ENCODE data around the gene NHS.
"Not testable (repeated sequence)": the region's sequence is repeated elsewhere in the genome, so short reads cannot be mapped to it uniquely, and the experiment has no call there.

NHS gene

DNA sequence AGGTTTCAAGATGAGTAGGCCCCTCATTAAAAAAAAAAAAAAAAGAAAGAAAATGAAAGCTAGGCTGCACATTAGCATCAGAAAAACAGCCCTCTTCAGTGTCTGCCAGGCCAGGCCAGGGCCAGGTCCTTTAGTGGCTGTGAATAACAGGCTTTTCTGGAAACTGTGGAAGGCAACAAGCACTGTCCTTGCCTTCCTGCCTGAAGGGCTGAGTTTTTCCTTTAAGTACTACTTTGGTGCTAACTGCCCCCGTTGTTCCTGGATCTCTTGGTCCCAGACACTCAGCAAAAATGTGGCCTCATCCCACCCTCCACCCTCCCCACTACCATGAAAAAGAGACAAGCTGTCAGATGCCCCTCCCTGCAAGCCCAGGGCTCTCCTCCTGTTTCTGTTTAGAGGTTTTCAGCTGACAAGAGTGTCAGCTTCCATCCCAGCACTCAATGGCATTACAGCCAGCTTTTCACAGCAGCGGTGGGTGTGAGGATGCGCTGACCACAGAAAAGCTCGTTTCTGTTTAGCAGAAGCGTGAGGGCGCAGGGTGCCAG is 174.2 kb downstream of the NHS start:
- no peak for DNase-seq (ENCODE audit: low spot score)

GRCh38 chrX:17550011-17550410 is 175.0 kb downstream of the NHS start:
- DNase-seq (ENCODE audit: low spot score) = no peak

DNA sequence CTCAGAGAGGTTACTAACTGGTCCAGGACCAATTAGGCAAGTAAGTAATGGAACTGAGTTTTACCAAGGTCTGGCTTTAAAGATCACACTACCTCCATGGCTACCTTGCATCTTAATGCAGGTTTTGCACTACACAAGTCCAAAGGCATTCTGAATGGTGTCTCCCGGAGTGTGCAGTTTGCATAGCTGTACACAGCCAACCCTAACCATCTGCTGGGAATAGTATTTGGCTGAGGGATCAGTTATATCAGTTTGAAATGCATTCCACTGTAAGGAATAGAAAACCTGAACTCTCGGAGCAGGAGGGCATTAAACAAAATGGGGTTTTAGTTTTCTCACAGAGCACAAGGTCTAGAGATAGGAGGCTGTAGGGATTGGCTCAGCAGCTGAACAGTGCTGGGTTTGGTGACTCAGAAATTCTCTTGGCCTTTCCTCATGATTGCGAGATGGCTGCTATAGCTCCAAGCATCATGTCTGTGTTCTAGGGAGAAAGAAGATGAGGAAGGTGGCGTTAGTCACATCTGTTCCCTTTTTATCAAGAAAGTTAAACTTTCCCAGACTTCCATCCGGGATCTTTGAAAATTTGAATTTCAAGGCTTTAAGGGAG is 177.1 kb downstream of the NHS start:
- no peak for DNase-seq (ENCODE audit: low spot score)

GRCh38 chrX:17553469-17553868 is 178.5 kb downstream of the NHS start:
- DNase-seq (ENCODE audit: low spot score) = peak; percentile 24

GRCh38 chrX:17553961-17554482 is 179.0 kb downstream of the NHS start:
- no peak for DNase-seq (ENCODE audit: low spot score)

DNA sequence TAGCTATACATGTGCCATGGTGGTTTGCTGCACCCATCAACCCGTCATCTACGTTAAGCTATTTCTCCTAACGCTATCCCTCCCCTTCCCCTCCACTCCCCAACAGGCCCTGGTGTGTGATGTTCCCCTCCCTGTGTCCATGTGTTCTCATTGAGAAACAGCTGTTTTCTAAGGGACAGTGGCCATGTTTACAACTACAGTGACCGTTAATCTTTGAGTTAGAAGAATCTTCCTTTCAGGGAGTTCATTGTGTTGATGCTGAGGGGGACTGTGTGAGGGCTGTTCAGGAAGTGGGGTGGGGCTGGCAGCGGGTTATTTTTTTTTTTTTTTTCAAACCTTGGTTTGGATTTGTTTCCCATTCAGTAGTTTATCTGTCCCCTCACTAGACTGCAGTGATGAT is 179.9 kb downstream of the NHS start:
- no peak for DNase-seq (ENCODE audit: low spot score)

GRCh38 chrX:17555846-17556245 is 180.8 kb downstream of the NHS start:
- no peak for DNase-seq (ENCODE audit: low spot score)

DNA sequence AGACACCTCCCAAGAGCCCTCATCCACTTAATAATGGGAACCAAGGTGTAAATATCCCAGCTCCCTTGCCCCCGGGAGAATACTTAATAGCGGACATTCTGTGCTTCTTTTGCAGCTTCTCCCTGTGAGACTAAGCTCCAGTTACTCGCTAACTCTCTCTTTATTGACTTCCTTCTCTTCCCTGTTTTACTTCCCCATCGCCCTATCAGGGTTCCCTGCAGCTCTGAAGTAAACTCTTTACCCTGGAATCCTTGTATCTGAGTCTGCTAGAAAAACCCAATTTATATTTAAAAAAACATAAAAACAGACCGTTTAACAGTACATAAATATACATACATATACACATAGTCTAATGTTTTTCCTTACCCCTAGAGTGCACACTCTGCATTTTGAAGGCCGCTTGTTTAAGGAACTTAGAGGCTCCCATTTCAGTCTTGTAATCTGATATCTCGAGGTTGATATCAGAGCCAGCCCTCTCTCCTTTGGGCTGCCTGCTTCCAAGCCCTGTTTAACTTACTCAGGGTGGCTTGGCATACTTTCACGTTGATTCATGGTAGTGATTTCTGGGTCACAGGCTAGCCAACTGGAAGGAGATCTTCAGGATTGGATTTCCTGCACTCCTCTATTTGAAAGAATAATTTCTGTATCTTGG is 184.9 kb downstream of the NHS start:
- DNase-seq (ENCODE audit: low spot score) = peak; percentile 34

DNA sequence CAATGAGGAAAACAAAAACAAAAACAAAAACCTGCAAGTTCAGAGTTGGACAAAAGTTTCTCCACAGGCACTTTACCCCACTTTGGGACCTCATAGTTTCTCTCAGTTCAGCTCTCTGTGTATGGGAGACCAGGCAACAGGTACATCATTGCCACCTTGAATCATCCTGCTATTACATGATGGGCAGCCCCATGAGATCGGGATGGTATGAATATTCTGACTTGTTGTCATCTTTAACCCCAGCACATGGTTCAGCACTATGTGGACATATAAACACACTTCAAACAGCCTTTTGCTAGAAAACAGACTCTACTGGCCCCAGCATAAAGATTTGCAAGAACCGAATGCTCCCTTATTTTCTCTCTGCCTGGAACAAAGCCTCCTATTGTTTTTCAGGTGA is 185.4 kb downstream of the NHS start:
- no peak for DNase-seq (ENCODE audit: low spot score)

DNA sequence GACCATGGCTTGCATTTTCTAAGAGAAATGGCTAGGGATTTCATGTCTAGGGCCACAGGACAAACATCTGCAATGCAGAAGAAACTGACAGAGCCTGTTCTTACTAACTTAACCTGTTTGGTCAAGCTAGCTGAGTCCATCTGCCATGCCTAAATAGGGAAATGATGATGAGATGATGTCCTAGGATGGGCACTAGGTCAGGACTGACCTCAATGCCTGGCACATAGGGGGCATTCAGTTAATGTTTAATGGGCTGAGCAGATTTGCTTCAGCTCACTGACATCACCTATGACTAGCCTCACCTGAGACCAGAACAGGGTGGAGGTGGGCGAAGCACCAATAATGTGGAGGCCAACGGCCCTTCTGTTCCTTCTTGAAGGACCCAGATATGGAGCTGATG is 188.1 kb downstream of the NHS start:
- DNase-seq (ENCODE audit: low spot score) = no peak

- DNase-seq (ENCODE audit: low spot score) = no peak
These were observed 188.5 kb downstream of the NHS start for GRCh38 chrX:17563515-17563914.

- no peak for DNase-seq (ENCODE audit: low spot score)
These were observed 189.8 kb downstream of the NHS start for GRCh38 chrX:17564689-17565409.

- no peak for DNase-seq (ENCODE audit: low spot score)
These were observed 191.7 kb downstream of the NHS start for GRCh38 chrX:17566740-17567139.

DNA sequence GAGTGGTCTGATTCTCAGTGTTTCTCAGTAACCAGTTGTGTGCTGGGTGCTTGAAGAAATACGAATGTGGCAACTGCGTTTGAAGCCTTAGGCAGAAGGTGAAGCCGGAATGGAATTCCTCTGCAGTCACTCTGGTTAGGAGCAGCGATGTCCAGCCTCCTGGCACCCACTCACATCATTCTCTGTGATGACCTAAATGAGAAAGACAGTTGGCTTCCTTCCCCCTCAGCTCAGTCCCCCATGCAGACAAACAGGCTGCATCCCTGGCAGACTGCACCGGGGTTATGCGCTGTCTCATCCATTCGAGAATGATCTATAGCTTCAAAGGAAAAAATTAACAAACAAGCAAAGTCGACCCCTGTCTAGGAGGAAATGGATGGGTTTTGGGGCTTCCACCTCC is 192.2 kb downstream of the NHS start:
- no peak for DNase-seq (ENCODE audit: low spot score)

DNA sequence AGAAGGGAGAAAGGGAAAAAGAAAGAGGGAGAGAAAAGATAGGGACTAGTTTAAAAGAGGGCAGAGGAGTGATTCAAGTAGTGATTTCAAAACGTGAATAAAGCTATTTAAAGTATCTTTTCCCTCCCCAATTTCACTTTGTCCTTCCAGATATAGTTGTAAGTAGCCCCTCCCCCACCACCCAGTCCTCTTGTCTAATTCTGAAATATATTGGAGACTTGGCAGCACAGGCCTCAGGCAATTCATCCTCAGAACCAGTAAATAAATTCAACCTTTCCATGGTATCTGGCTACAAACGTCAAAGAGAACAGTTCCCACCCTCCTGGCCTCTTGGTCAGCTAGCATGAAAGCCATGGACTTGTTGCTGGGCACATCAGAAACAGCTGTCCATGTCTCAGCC is 192.8 kb downstream of the NHS start:
- no peak for DNase-seq (ENCODE audit: low spot score)

GRCh38 chrX:17568804-17569203 is 193.8 kb downstream of the NHS start:
- DNase-seq (ENCODE audit: low spot score) = not testable (repeated sequence)

DNA sequence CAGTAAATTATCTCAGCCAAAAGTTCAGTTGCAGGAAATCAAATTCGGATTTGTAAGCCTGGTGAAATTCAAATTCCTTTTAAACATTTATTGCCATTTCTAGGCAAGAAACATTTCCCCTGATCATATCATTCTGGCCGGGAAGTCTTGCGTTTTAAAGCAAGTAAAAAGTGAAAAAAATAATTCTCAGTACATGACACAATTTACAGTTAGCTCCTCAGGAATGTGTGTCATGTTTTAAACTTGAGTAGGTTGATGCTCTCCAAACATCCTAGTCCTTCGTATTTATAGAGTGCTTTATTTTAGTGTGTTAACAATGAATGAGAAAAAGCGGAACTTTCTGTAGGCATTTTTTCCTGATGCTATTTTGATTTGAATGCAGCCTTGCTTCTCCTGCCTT is 204.0 kb downstream of the NHS start:
- DNase-seq (ENCODE audit: low spot score) = no peak

DNA sequence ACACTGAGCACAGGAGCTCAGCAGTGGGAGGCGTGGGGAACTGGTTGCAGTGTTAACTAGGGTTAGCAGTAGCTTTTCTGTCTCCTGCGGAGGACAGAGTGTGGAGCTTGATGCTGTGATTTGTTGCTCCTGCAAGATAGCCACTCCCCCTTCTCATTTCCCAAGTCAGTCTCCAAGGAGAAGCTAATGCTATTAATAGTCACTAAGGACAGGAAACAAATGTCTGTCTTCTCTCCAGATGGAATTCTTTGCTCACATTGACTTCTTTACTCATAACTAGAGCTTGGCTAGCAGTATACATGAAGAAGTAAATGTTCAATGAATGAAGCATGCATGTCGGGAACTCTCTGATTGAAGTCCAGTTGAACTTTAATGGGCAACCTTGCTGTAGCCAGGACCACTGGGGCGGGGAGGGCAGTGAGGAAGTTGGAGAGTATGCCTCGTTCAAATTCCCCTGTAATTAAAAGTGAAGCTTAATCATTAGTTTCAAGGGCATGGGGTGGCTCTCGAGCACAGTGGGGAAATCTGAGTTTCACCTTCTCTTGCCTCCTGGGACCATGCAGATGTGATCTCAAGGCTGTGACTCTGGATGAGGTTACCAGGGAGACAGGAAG is 205.6 kb downstream of the NHS start:
- DNase-seq (ENCODE audit: low spot score) = no peak

GRCh38 chrX:17581641-17582040 is 206.6 kb downstream of the NHS start:
- no peak for DNase-seq (ENCODE audit: low spot score)

DNA sequence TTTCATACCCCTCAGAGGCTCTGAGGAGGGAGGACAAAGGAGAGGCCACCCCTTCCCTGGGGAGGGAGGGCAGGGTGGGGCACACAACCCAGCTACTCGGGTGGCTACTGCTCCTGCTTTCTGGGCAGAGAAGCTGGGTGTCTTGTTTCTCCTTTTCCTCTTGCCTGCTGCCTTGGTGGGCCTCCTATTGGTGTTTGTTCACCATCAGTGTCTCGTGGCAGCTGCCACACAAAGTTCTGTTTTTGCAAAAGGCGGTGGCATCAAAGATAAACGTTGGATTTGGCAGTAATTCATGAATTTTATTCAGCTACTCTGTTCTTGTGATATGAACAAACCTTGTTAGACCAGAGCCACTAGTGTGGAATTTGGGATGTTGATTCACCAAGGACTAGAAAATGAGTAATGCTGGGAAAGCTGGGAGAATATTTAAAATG is 209.3 kb downstream of the NHS start:
- DNase-seq (ENCODE audit: low spot score) = no peak

DNA sequence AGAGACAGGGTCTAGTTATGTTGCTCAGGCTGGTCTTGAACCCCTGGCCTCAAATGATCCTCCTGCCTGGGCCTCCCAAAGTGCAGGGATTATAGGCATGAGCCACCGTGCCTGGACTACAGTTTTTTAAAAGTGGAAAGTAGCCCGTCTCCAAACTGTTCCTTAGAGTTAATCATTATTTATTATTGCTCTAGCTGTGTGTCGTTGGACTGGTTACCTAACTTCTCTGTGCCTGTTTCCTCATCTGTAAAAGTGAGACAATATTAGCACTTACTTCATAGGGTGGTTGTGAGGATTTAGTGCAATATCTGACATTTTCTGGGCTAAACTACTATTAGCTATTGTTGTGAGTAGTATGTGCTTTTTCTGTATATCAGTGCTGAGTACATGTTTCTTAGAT is 210.0 kb downstream of the NHS start:
- DNase-seq (ENCODE audit: low spot score) = no peak

DNA sequence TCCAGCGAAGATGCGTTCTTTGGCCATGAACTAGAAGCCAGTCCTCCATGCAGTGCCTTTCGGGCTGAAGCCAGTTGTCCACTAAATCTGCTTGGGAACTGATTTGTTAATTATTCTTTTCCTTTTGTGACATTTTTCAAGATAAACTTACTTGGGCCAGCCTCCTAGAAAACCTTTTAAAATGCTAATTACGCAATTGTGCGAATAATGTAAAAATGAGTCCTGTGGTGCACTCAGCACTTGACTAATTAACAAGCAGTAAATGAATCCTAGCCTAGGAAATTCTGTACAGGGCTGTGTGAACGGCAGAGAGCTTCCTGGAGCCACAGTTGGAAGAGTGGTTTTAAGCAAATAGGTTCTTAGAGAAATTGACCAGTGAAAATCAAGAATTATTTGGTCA is 212.4 kb downstream of the NHS start:
- no peak for DNase-seq (ENCODE audit: low spot score)

DNA sequence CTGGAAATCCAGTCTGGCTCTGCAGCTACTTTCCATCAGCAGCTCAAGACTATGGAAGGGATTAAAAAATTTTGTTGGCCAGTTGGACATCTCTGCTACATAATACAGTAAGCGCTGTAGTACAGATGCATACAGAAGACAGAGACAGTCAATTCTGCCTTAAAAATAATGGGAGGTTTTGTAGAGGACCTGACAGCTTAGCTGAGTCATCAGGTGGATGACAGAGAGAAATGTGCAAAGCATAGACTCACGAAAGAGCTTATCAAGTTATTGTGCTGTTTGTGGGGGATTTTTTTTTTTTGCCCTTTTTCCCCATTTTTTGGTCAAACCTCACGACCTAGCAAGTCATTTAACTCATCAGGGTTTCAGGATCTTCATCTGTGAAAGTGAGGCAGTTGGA is 213.3 kb downstream of the NHS start:
- no peak for DNase-seq (ENCODE audit: low spot score)
